ENCODE data around the gene UBFD1. TPM values are rescaled to one million over a fixed set of nuclear protein-coding genes. Genes with fewer than 3 reads are reported as not detected.
A peak's percentile ranks its signal among the peaks of the same experiment; 100 is the strongest.
"Not testable (repeated sequence)": the region's sequence is repeated elsewhere in the genome, so short reads cannot be mapped to it uniquely, and the experiment has no call there.

Gene UBFD1
- total RNA-seq, 6 experiments from 2014 or later = 94.1 to 130 (median 99.2) TPM

GRCh38 chr16:23577493-23577892, 20.0 kb downstream of the UBFD1 start:
- no peaks in the 10 kb centered on the region; the same call in 1 of the 2 replicates for H3K4me1 Mint-ChIP-seq (ENCODE audit: low read depth)
- TF ChIP-seq, protein P1, sequence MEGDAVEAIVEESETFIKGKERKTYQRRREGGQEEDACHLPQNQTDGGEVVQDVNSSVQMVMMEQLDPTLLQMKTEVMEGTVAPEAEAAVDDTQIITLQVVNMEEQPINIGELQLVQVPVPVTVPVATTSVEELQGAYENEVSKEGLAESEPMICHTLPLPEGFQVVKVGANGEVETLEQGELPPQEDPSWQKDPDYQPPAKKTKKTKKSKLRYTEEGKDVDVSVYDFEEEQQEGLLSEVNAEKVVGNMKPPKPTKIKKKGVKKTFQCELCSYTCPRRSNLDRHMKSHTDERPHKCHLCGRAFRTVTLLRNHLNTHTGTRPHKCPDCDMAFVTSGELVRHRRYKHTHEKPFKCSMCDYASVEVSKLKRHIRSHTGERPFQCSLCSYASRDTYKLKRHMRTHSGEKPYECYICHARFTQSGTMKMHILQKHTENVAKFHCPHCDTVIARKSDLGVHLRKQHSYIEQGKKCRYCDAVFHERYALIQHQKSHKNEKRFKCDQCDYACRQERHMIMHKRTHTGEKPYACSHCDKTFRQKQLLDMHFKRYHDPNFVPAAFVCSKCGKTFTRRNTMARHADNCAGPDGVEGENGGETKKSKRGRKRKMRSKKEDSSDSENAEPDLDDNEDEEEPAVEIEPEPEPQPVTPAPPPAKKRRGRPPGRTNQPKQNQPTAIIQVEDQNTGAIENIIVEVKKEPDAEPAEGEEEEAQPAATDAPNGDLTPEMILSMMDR (IDR thresholded peaks at IDR 0.05) = no peak
- no peaks in the 10 kb centered on the region; the same call in 1 of the 2 replicates for H3K27me3 Mint-ChIP-seq (ENCODE audit: insufficient read depth)
- no peak for DNase-seq
- H3K9me3 Mint-ChIP-seq = no peaks in the 10 kb centered on the region
- H3K27ac Mint-ChIP-seq = peak overlapping the region; percentile 30; the same call in 1 of the 2 replicates
- H3K4me3 Mint-ChIP-seq = no peak overlapping the region
- peaks cover 13% of the 10 kb centered on the region; the same call in 1 of the 2 replicates for H3K36me3 Mint-ChIP-seq (ENCODE audit: low read depth)

DNA sequence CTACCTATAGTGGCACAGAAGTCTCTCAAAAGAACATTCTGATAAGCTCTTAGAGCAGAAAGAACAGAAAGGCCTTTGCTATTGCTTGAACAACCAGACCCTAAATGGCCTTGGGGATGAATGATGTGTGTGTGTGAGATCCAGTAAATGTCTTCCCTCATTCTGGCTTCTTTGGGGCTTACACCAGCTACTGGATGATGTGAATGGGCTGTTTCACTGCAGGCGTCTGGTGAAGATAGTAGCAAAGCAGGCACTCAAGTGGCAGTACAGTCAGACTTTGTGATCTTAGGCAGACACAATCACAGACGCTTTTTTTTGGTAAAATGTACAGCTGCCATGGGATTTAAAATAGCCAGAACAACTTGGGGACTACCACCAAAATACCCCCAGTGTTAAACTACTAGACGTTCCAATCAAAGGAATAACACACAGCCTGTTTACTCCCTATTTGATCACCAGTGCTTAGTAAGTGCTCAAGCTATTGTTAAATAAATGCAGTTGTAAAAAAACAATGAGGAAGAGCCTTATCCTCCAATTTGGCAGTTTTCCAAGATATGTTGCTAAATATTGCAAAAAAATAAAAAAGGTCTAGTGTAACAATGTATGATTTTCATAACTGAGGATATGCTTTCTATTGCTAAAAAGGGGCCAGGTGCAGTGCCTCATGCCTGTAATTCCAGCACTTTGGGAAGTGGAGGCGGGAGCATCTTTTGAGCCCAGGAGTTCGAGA, 20.7 kb downstream of the UBFD1 start:
- Mint-ChIP-seq H3K36me3 (ENCODE audit: low read depth) (peaks cover 13% of the 10 kb centered on the region; the same call in 1 of the 2 replicates), H3K27ac (peak overlapping the region; percentile 44; the same call in 1 of the 2 replicates), H3K4me1 (ENCODE audit: low read depth) (no peaks in the 10 kb centered on the region; the same call in 1 of the 2 replicates), H3K4me3 (no peak overlapping the region), H3K27me3 (ENCODE audit: insufficient read depth) (no peaks in the 10 kb centered on the region; the same call in 1 of the 2 replicates), H3K9me3 (no peaks in the 10 kb centered on the region)
- TF ChIP-seq, protein P1 (IDR thresholded peaks at IDR 0.05) = no peak
- DNase-seq = no peak

DNA sequence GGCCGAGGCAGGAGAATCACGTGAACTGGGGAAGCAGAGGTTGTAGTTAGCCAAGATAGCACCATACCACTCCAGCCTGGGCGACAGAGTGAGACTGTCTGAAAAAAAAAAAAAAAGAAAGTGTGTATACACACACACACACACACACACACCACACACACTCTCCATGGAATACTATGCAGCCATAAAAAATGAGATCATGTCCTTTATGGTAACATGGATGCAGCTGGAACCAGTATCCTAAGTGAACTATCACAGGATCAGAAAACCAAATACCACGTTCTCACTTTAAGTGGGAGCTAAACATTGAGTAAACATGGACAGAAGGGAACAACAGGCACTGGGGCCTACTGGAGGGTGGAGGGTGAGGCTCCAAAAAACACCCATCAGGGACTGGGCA, 21.8 kb downstream of the UBFD1 start:
- DNase-seq = no peak
- Mint-ChIP-seq H3K27ac (no peak overlapping the region), H3K4me3 (no peak overlapping the region), H3K4me1 (ENCODE audit: low read depth) (peaks cover 4% of the 10 kb centered on the region), H3K27me3 (ENCODE audit: insufficient read depth) (no peaks in the 10 kb centered on the region; the same call in 1 of the 2 replicates), H3K9me3 (no peaks in the 10 kb centered on the region), H3K36me3 (ENCODE audit: low read depth) (peaks cover 17% of the 10 kb centered on the region)
- TF ChIP-seq, protein P1 (IDR thresholded peaks at IDR 0.05) = no peak

DNA sequence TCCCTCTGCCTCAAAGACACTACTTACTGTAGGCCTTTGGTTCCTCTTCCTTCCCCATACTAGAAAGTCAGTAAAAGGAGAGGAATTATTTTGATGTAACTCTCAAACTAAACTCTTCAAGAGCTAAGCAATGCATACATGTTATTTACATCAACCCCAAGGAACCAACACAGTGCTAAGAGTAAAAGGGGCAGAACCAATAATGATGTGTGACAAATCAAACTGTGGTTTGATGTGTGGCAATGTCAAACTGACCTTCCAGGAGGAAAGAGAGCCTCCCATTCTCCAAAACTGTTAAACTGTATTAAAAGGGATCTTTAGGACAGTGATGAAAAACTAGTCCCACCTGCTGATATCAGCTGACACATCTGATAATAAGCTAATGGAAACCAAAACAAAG, 22.9 kb downstream of the UBFD1 start:
- no peak overlapping the region for H3K27ac Mint-ChIP-seq
- TF ChIP-seq, protein P1 (IDR thresholded peaks at IDR 0.05) = no peak
- H3K9me3 Mint-ChIP-seq = no peaks in the 10 kb centered on the region
- H3K27me3 Mint-ChIP-seq (ENCODE audit: insufficient read depth) = no peaks in the 10 kb centered on the region
- H3K36me3 Mint-ChIP-seq (ENCODE audit: low read depth) = peaks cover 19% of the 10 kb centered on the region
- H3K4me3 Mint-ChIP-seq = no peak overlapping the region
- DNase-seq = no peak
- H3K4me1 Mint-ChIP-seq (ENCODE audit: low read depth) = peaks cover 12% of the 10 kb centered on the region

DNA sequence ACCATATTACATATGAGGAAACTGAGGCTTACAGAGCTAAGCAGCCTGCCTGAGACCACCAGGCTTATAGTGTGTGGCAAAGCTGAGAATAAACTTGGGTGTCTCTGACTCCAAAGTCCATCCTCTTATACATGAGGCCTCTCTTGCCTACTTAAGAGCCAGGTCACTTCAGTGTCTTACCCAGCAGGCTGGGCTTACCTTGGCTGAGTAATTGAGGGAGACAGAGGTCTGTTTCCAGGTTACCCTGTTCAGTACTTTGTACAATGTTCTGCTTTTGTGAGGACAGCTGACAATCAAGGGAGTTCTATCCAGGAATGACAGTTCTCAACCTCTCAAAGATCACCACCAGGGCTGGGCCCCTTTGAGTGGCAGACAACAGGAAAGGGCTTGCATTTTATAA, 24.2 kb downstream of the UBFD1 start:
- peaks cover 20% of the 10 kb centered on the region for H3K36me3 Mint-ChIP-seq (ENCODE audit: low read depth)
- H3K9me3 Mint-ChIP-seq = no peaks in the 10 kb centered on the region
- TF ChIP-seq, protein P1 (IDR thresholded peaks at IDR 0.05) = no peak
- no peaks in the 10 kb centered on the region for H3K27me3 Mint-ChIP-seq (ENCODE audit: insufficient read depth)
- H3K4me1 Mint-ChIP-seq (ENCODE audit: low read depth) = peaks cover 12% of the 10 kb centered on the region
- H3K4me3 Mint-ChIP-seq = no peak overlapping the region
- no peak for DNase-seq
- no peak overlapping the region for H3K27ac Mint-ChIP-seq

GRCh38 chr16:23583271-23583670, 25.7 kb downstream of the UBFD1 start:
- peaks cover 29% of the 10 kb centered on the region for H3K36me3 Mint-ChIP-seq (ENCODE audit: low read depth)
- not testable (repeated sequence) for H3K9me3 Mint-ChIP-seq; H3K27me3 Mint-ChIP-seq (ENCODE audit: insufficient read depth); DNase-seq; H3K27ac Mint-ChIP-seq; H3K4me3 Mint-ChIP-seq
- peaks cover 27% of the 10 kb centered on the region for H3K4me1 Mint-ChIP-seq (ENCODE audit: low read depth)

All from HFFc6 (cell line).